HAP-1 (cell line): Measurements from ENCODE around the gene CCDC152.

Experiments used
- DNase-seq, 2 experiments: peaks; one replicate each; pipeline ENCODE4 v3.0.0-alpha.2; 2016 to 2020; ENCODE audit warnings: low spot score in 2 of 2
- H3K27me3 ChIP-seq: fragments of 250-450 bp; sonication (Bioruptor Pico); 2 replicates; pipeline ENCODE4 v1.5.1; 2020; ENCODE audit warnings: low read depth, mild to moderate bottlenecking, moderate library complexity
- H3K36me3 ChIP-seq: fragments of 250-450 bp; sonication (Bioruptor Pico); replicated peaks from 2 replicates; pipeline ENCODE4 v1.5.1; 2020; ENCODE audit warnings: mild to moderate bottlenecking
- H3K4me1 ChIP-seq: fragments of 250-450 bp; sonication (Bioruptor Pico); 2 replicates; pipeline ENCODE4 v1.5.1; 2020; ENCODE audit warnings: mild to moderate bottlenecking
- H3K4me3 ChIP-seq: fragments of 250-450 bp; sonication (Bioruptor Pico); 2 replicates; pipeline ENCODE4 v1.5.1; 2020; ENCODE audit warnings: mild to moderate bottlenecking, moderate library complexity
- H3K9me3 ChIP-seq: fragments of 250-450 bp; sonication (Bioruptor Pico); 2 replicates; pipeline ENCODE4 v1.5.1; 2020; ENCODE audit warnings: mild to moderate bottlenecking, moderate library complexity
- in situ Hi-C: fragments of 300-500 bp; cut with MboI; formaldehyde crosslinking; loops from 3 replicates; pipeline ENCODE4 v1.14.3; 2020; ENCODE audit warnings: low sequenced_read_pairs, inconsistent platforms, mixed read lengths

CCDC152 gene

DNA sequence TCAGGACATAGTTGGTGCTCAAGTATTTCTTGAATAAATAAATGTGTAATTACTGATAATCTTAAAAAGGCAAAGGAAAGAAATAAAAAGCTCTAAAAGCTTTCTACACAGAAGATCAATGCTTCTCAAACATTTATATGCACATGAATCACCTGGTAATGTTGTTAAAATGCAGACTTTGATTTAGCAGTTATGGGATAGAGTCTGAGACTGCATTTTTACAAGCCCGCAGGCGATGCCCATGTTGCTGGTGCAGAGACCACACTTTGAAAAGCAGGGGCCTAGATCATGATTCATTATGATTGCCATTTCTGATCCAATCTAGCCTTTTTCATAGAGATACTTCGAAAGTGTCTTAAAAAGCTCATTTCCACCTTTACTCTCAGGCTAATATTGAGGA, 3.5 kb upstream of the CCDC152 start:
- DNase-seq = no peak
- no peak overlapping the region for H3K4me3 ChIP-seq
- H3K4me1 ChIP-seq = no peaks in the 10 kb centered on the region; the same call in 1 of the 2 replicates
- no peaks in the 10 kb centered on the region for H3K27me3 ChIP-seq
- no peaks in the 10 kb centered on the region for H3K9me3 ChIP-seq
- in situ Hi-C loops = loop anchor here (25.0 kb wide), 1 partner anchor 891 kb away; the partner anchor contains the start of gene OXCT1
- H3K36me3 ChIP-seq = no peaks in the 10 kb centered on the region

DNA sequence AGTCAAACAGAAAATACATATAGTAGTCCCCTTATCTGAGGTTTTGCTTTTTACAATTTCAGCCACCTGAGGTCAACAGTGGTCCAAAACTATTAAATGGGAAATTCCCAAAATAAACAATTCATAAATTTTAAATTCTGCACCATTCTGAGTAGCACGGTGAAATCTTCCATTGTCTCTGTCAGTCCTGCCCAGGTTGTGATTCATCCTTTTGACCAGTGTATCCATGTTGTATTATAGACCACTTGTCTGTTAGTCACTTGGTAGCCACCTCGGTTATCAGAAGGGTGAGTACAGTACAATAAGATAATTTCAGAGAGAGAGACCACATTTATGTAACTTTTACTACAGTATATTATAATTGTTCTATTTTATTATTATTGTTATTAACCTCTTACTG, 2.8 kb downstream of the CCDC152 start:
- peaks cover 4% of the 10 kb centered on the region for H3K4me1 ChIP-seq
- H3K9me3 ChIP-seq = no peaks in the 10 kb centered on the region
- no peaks in the 10 kb centered on the region for H3K27me3 ChIP-seq
- H3K36me3 ChIP-seq = no peaks in the 10 kb centered on the region
- no peak for DNase-seq
- no peak overlapping the region for H3K4me3 ChIP-seq
- in situ Hi-C loops = loop anchor here (25.0 kb wide), 1 partner anchor 897 kb away; the partner anchor contains the start of gene OXCT1

DNA sequence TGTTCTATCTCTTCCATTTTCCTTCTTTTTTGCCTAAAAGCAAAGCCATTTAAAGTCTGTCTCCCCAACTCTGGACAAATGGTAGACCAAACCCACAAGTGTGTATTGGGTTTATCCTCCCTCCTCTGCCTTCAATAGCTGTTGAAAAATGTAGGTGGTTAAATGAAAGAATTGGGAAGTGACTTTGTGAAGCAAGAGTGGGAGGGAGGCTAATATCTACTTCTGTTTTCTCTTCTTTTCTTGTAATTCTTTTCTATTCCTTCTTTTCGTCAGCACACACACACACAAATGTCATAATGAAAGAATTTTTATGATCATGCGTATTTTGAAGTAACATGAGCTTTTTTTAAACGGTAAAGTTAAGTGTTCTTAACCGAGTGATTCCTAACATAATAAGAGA, 3.8 kb downstream of the CCDC152 start:
- in situ Hi-C loops = loop anchor here (25.0 kb wide), 1 partner anchor 898 kb away; the partner anchor contains the start of gene OXCT1
- Histone ChIP-seq H3K36me3 (no peaks in the 10 kb centered on the region), H3K27me3 (no peaks in the 10 kb centered on the region), H3K4me1 (peaks cover 4% of the 10 kb centered on the region), H3K9me3 (no peaks in the 10 kb centered on the region), H3K4me3 (no peak overlapping the region)
- no peak for DNase-seq

DNA sequence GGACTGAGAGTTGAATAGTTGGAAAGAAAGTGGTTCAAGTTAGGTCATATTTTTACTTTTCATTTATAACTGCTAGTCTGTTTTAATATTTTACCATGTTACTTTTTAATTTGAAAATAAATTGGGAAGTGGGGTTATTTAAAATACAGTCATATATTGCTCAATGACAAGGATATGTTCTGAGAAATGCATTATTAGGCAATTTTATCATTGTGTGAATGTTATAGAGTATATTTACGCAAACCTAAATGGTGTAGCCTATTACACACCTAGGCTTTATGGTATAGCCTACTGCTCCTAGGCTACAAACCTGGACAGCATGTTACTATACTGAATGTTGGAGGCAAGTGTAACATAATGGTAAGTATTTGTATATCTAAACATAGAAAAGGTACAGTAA, 5.2 kb downstream of the CCDC152 start:
- Histone ChIP-seq H3K27me3 (no peaks in the 10 kb centered on the region), H3K36me3 (no peaks in the 10 kb centered on the region), H3K4me1 (peaks cover 4% of the 10 kb centered on the region), H3K9me3 (no peaks in the 10 kb centered on the region), H3K4me3 (no peak overlapping the region)
- in situ Hi-C loops = loop anchor here (25.0 kb wide), 1 partner anchor 899 kb away; the partner anchor contains the start of gene OXCT1
- DNase-seq = no peak

DNA sequence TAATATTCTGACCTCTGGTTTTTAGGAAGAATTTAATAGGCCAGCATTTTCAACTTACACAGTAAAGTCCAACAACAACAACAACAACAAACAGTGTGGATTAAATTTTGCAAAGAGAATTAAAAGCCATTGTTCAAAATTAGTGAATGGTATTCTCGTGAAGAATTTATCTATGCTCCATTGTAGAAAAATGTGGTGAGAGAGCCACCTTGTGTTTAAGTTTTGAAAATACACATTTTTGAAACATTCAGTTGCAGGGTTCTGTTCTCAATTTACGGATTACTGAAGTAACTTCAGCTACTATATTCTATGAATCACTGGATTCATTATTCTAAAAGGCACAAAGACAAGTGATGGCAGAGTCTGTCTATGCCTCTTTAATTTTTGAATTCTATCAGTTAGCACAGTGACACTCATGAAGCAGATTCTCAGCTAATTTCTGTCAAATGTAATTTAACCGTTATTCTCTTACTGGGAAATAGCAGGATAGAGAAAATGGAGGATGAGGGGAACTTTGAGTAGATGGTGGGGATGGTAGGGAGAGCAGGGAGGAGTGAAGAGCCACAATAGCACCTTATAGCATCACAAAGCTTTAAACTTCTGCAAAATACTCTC, 11.0 kb downstream of the CCDC152 start:
- Histone ChIP-seq H3K27me3 (0 out of 2 replicates have a peak, but pooled peaks cover 2% of the 10 kb centered on the region), H3K36me3 (no peaks in the 10 kb centered on the region), H3K4me1 (no peaks in the 10 kb centered on the region), H3K9me3 (no peaks in the 10 kb centered on the region), H3K4me3 (no peak overlapping the region)
- peak in 1 of 2 experiments; percentile 37 for DNase-seq
- in situ Hi-C loops = loop anchor here (25.0 kb wide), 1 partner anchor 905 kb away; the partner anchor contains the start of gene OXCT1

DNA sequence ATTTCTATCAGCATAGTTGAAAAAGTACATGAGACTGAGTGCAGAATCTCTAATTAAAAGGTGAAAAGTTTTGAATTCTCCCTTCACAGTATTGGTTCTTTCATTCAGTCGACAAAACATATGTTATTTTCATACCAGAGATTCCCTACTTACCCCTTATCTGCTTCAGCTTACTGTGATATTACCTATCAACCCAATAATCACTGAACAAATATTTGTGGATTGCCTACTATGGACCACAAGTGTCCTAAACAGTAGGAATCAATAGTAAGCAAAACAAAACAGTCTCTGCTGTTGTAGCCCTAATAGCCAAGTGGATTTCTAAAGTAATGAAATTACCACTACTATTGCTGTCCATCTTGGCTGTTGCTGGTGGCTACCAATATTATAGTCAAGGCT, 11.5 kb downstream of the CCDC152 start:
- in situ Hi-C loops = loop anchor here (25.0 kb wide), 1 partner anchor 906 kb away; the partner anchor contains the start of gene OXCT1
- no peak overlapping the region for H3K4me3 ChIP-seq
- DNase-seq = no peak
- H3K36me3 ChIP-seq = no peaks in the 10 kb centered on the region
- H3K9me3 ChIP-seq = no peaks in the 10 kb centered on the region
- no peaks in the 10 kb centered on the region for H3K4me1 ChIP-seq
- 0 out of 2 replicates have a peak, but pooled peaks cover 2% of the 10 kb centered on the region for H3K27me3 ChIP-seq

DNA sequence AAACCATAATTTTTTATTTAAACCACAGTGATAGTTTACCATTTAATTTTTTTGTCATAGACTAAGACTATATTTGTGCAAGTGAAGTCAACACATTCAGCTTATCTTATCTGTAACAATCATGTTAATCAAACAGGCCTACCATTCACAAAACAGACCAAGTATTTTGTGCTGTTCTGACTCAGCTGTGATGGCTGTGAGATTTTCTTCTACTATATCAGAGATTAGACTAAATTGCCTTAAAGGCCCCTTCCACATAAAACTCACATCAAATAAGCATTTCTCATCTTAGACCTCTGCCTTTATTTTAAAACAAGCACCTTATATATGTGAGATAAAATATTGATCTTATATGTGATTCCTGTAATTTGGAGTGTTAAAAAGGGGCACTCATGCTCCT, 13.4 kb downstream of the CCDC152 start:
- no peaks in the 10 kb centered on the region for H3K36me3 ChIP-seq
- H3K9me3 ChIP-seq = no peaks in the 10 kb centered on the region
- DNase-seq = no peak
- H3K4me3 ChIP-seq = no peak overlapping the region
- no peaks in the 10 kb centered on the region for H3K4me1 ChIP-seq
- H3K27me3 ChIP-seq = 0 out of 2 replicates have a peak, but pooled peaks cover 2% of the 10 kb centered on the region
- in situ Hi-C loops = loop anchor here (25.0 kb wide), 1 partner anchor 908 kb away; the partner anchor contains the start of gene OXCT1

DNA sequence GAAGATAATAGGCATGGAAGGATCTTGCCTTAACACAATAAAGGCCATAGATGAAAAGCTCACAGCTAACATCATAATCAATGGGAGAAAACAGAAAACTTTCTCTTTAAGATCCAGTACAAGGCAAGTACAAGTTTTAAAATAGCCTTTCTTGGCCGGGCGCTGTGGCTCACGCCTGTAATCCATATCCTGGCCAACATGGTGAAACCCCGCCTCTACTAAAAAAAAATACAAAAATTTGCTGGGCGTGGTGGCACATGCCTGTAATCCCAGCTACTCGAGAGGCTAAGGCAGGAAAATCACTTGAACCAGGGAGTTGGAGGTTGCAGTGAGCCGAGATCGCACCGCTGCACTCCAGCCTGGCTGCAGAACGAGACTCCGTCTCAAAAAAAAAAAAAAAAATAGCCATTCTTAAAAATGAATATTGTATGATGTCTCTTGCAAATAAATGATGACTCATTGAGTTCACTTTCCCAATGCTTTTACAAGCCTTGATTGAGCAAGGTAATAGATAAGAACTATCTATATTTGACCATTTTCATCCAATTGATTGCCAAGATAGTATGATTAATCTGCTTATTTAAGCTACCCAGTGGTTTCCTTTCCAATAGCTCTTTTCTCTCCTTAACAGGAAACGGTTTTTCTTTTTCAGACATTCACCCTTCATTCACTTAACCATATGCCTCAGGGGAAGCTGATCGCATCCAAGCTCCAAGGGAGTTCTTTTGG, 15.8 kb downstream of the CCDC152 start:
- Histone ChIP-seq H3K27me3 (0 out of 2 replicates have a peak, but pooled peaks cover 5% of the 10 kb centered on the region), H3K4me1 (no peaks in the 10 kb centered on the region), H3K36me3 (no peaks in the 10 kb centered on the region), H3K9me3 (no peaks in the 10 kb centered on the region), H3K4me3 (no peak overlapping the region)
- no peak for DNase-seq
- in situ Hi-C loops = loop anchor here (25.0 kb wide), 1 partner anchor 910 kb away; the partner anchor contains the start of gene OXCT1

DNA sequence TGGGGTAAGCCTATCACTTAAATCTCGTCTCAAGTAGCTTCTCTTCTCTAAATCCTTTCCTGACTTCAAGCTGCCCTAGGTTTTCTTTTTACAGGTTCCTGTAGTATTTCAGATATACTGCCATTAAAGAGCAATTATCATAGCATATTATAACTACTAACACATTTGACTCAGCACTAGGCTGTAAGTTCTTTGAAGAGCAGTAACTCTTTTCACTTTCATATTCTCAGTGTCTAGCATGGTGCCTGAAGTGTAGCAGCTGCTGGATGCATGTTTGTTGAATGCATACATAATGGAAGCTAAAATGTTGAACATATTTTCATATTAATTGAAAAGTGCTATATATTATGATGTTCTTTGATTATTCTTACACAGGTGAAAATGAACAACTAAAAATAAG, 22.5 kb downstream of the CCDC152 start:
- H3K4me1 ChIP-seq = no peaks in the 10 kb centered on the region
- no peak overlapping the region for H3K4me3 ChIP-seq
- no peak for DNase-seq
- H3K9me3 ChIP-seq = no peaks in the 10 kb centered on the region
- in situ Hi-C loops = no loop called here
- 0 out of 2 replicates have a peak, but pooled peaks cover 6% of the 10 kb centered on the region for H3K27me3 ChIP-seq
- H3K36me3 ChIP-seq = no peaks in the 10 kb centered on the region

DNA sequence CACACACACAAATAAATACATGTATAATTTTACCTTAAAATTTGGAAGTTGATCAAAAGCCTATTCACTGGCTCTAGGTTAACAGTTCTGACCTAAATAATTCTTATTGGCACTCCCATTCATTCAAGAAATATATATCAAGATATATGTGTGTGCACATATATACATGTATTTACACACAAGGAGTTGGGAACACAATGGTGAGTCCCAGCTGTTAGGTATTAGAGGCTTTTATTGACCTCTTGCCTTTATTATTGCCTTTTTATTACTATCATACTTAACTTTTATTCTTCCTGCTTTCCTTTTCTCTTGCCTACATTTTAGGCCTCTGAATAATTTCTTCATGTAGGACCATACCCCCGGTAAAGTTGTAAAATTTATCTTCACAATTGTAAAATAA, 25.0 kb downstream of the CCDC152 start:
- in situ Hi-C loops = no loop called here
- DNase-seq = no peak
- Histone ChIP-seq H3K9me3 (no peaks in the 10 kb centered on the region), H3K36me3 (no peaks in the 10 kb centered on the region), H3K4me1 (no peaks in the 10 kb centered on the region), H3K27me3 (0 out of 2 replicates have a peak, but pooled peaks cover 4% of the 10 kb centered on the region), H3K4me3 (no peak overlapping the region)

DNA sequence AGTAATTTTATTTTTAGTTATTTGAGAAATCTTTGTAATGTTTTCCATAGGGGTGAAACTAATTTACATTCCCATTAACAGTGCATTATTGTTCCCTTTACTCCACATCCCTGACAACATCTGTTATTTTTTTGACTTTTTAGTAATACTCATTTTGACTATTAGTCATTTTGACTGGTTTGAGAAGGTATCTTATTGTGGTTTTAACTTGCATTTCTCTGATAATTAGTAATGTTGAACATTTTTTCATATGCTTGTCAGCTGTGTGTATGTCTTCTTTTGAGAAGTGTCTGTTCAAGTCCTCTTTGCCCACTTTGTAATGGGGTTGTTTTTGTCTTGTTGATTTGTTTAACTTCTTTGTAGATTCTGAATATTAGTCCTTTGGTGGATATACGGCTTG, 27.5 kb downstream of the CCDC152 start:
- in situ Hi-C loops = no loop called here
- no peaks in the 10 kb centered on the region for H3K9me3 ChIP-seq
- H3K27me3 ChIP-seq = no peaks in the 10 kb centered on the region

DNA sequence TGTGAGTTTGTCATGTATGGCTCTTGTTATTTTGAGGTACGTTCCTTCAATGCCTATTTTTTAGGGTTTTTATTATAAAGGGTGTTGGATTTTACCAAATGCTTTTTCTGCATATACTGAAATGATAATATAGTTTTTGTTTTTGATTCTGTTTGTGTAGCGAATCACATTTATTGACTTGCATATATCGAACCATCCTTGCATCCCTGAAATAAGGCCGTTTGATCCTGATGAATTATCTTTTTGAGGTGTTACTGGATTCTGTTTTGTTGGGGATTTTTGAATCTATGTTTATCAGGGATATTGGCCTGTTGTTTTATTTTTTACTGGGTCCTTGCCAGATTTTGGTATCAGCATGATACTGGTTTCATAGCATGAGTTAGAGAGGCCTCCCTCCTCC, 29.1 kb downstream of the CCDC152 start:
- no peaks in the 10 kb centered on the region for H3K4me1 ChIP-seq
- H3K4me3 ChIP-seq = no peak overlapping the region
- 0 out of 2 replicates have a peak, but pooled peaks cover under 1% of the 10 kb centered on the region for H3K27me3 ChIP-seq
- no peaks in the 10 kb centered on the region for H3K36me3 ChIP-seq
- no peak for DNase-seq
- in situ Hi-C loops = no loop called here
- H3K9me3 ChIP-seq = no peaks in the 10 kb centered on the region

More for the DNA sequence above, 27.5 kb downstream of the CCDC152 start:
- Histone ChIP-seq H3K4me3 (no peak overlapping the region), H3K36me3 (no peaks in the 10 kb centered on the region), H3K4me1 (no peaks in the 10 kb centered on the region)
- no peak for DNase-seq

DNA sequence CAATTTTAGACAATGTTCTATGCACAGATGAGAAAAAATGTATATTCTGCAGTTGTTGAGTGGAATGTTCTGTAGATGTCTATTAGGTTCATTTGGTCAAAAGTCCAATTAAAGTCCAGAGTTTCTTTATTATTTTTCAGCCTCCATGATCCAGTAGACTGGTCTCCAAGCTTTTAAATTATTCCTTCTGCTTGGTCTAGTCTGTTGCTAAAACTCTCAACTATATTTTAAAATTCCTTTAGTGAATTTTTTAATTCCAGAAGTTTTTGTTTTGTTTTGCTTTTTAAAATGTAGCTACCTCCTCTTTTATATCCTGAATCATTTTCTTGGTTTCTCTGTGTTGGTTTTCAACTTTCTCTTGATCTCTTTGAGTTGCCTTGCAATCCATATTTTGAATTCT, 30.5 kb downstream of the CCDC152 start:
- Histone ChIP-seq H3K36me3 (no peaks in the 10 kb centered on the region), H3K4me1 (no peaks in the 10 kb centered on the region), H3K9me3 (no peaks in the 10 kb centered on the region), H3K4me3 (no peak overlapping the region), H3K27me3 (0 out of 2 replicates have a peak, but pooled peaks cover 2% of the 10 kb centered on the region)
- no peak for DNase-seq
- in situ Hi-C loops = no loop called here

DNA sequence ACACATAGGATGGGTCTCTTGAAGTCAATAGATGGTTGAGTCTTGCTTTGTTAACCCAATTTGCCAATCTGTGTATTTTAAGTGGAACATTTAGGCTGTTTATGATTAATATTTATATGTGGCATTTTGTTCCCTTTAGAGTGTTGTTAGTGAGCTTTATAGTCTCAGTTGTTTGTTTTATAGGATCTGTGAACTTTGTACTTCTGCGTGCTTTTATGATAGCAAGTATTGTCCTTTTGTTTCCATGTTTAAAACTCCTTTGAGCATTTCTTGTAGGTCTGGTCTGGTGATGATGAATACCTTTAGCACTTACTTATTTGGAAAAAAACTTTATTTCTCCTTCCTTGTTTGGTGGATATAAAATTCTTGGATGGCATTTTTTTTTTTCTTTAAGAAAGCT, 31.2 kb downstream of the CCDC152 start:
- in situ Hi-C loops = no loop called here

More for the DNA sequence above, 31.2 kb downstream of the CCDC152 start:
- Histone ChIP-seq H3K9me3 (no peaks in the 10 kb centered on the region), H3K4me1 (no peaks in the 10 kb centered on the region), H3K4me3 (no peak overlapping the region), H3K27me3 (0 out of 2 replicates have a peak, but pooled peaks cover 2% of the 10 kb centered on the region), H3K36me3 (no peaks in the 10 kb centered on the region)
- DNase-seq = no peak
